Esophagus muscularis mucosa (tissue), 4 donors: ENCODE results near the gene PLEKHG3.

Source experiments
- CTCF ChIP-seq, 3 experiments: fragments of 200-600 bp in 2 of 3; fragments of 450-650 bp in 1 of 3; sonication (generic) in 2 of 3; IDR thresholded peaks; one replicate each; pipeline ENCODE4 v1.5.1; 2017 to 2019; ENCODE audit warnings: antibody characterized with exemption in 3 of 3, mild to moderate bottlenecking in 2 of 3, moderate library complexity in 1 of 3
- EP300 ChIP-seq: sonication (generic); formaldehyde crosslinking; IDR thresholded peaks from one replicate; pipeline ENCODE4 v1.6.1; 2017; ENCODE audit warnings: antibody characterized with exemption
- POLR2A ChIP-seq: fragments of 450-650 bp; IDR thresholded peaks from one replicate; pipeline ENCODE4 v1.6.1; 2017; ENCODE audit warnings: antibody characterized with exemption, moderate library complexity, mild to moderate bottlenecking, low read depth
- POLR2AphosphoS5 ChIP-seq, 2 donors: sonication (generic); formaldehyde crosslinking; IDR thresholded peaks; one replicate each; pipeline ENCODE4 v1.6.1; 2017; ENCODE audit warnings: antibody characterized with exemption in 2 of 2

GRCh38 chr14:64695071-64695470 lies 9.2 kb upstream of the PLEKHG3 start:
- TF ChIP-seq POLR2AphosphoS5 (IDR thresholded peaks at IDR 0.05): no peak
- no peak for TF ChIP-seq CTCF (IDR thresholded peaks at IDR 0.05)
- no peak for TF ChIP-seq POLR2A
- no peak for TF ChIP-seq EP300
